T-helper 22 cell (primary cell): ENCODE results near the gene LRTM2.

ENCODE experiments used
- DNase-seq: peaks from one replicate; pipeline ENCODE4 v3.0.0-alpha.2; 2020; ENCODE audit warnings: low read depth

LRTM2 gene

GRCh38 chr12:1830401-1830845 is 10.1 kb downstream of the LRTM2 start:
- DNase-seq = no peak

GRCh38 chr12:1830981-1831963 is 10.9 kb downstream of the LRTM2 start:
- DNase-seq = no peak

- no peak for DNase-seq
Observed at GRCh38 chr12:1832801-1833595, 12.6 kb downstream of the LRTM2 start.

- DNase-seq = no peak
Observed at GRCh38 chr12:1833596-1834028, 13.2 kb downstream of the LRTM2 start.

GRCh38 chr12:1834186-1834925 is 14.0 kb downstream of the LRTM2 start:
- no peak for DNase-seq

- DNase-seq = no peak
Observed at GRCh38 chr12:1835211-1836131, 15.1 kb downstream of the LRTM2 start.

- no peak for DNase-seq
Observed at GRCh38 chr12:1836241-1836803, 16.0 kb downstream of the LRTM2 start.

- no peak for DNase-seq
Observed at GRCh38 chr12:1836854-1837421, 16.6 kb downstream of the LRTM2 start.

GRCh38 chr12:1837541-1838204 is 17.3 kb downstream of the LRTM2 start:
- DNase-seq = no peak

GRCh38 chr12:1838205-1838993 is 18.0 kb downstream of the LRTM2 start:
- no peak for DNase-seq

GRCh38 chr12:1838994-1839365 is 18.6 kb downstream of the LRTM2 start:
- no peak for DNase-seq

GRCh38 chr12:1839464-1839863 is 19.1 kb downstream of the LRTM2 start:
- no peak for DNase-seq

- no peak for DNase-seq
Observed at GRCh38 chr12:1839956-1840951, 19.9 kb downstream of the LRTM2 start.

- DNase-seq = no peak
Observed at GRCh38 chr12:1840981-1841425, 20.6 kb downstream of the LRTM2 start.

GRCh38 chr12:1841586-1842182 is 21.3 kb downstream of the LRTM2 start:
- DNase-seq = no peak

GRCh38 chr12:1842183-1842904 is 22.0 kb downstream of the LRTM2 start:
- DNase-seq = no peak
